ENCODE measurements around the gene GNA15. TPM values are rescaled to one million over a fixed set of nuclear protein-coding genes. Genes with fewer than 3 reads are reported as not detected.

GNA15 gene
- polyA plus RNA-seq, 3 donors: 38.7 to 45.0 (median 41.3) TPM

DNA sequence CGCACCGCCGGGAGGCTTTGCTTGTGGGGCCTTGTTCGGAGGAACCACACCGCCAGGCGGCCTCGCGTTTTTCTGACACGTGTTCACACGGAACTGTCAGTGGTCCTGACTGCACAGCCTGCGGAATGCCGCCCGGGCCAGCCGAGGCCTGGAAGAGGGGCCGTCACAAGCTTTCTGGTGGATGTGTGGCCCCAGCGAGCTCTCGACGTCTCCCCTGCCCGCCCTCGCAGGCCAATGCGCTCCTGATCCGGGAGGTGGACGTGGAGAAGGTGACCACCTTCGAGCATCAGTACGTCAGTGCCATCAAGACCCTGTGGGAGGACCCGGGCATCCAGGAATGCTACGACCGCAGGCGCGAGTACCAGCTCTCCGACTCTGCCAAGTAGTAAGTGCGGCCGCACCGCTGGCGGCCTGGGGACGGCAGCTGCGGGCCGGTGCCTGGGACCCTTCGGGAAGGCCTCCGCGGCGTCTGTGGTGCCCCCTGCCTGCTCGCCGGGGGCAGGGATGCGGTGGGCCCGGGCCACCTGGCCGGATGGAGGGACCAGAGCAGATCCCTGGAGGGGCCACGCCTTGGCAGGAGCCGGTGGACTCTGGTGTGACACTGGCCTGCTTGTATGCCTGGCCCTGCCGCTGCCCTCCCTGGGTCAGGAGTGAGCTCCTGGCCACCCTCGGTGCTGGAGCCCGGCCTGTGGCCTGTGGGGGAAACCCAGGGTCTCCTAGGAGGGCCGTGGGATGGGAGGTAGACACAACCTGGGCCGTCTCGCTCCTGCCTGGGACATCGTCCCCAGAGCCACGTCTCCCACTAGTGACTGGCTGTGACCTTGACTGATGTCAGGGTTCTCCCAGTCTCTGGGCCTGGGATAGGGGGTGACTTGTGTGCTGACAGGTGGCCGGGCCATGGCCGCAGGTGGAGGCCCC lies 22.5 kb upstream of the GNA15 start:
- Mint-ChIP-seq H3K27ac (peak overlapping the region in 1 of 7 donors; percentile 20), H3K9me3 (peaks cover 0 to 4% (median 0%) of the 10 kb centered on the region in 7 donors), H3K27me3 (ENCODE audit: low read depth in 3 of 3) (peaks cover 0 to 13% (median 3%) of the 10 kb centered on the region in 3 donors), H3K4me1 (peaks cover 2% of the 10 kb centered on the region), H3K4me3 (no peak overlapping the region), H3K36me3 (no peaks in the 10 kb centered on the region)
- DNase-seq: no peak
- Histone ChIP-seq H2AFZ (ENCODE audit: insufficient read depth, low read depth, low read length, poor library complexity, severe bottlenecking) (no peak overlapping the region), H4K20me1 (ENCODE audit: insufficient read depth, low read length) (peaks cover 10% of the 10 kb centered on the region), H3K27ac (ENCODE audit: low read depth in 1 of 2, low read length in 2 of 2) (no peak overlapping the region), H3K4me2 (replicated peaks; ENCODE audit: extremely low read depth, low read length, poor library complexity, severe bottlenecking) (no peak overlapping the region), H3K4me1 (ENCODE audit: control insufficient read depth in 1 of 2, insufficient read depth in 2 of 2, low read length in 2 of 2) (no peaks in the 10 kb centered on the region), H3K9ac (ENCODE audit: insufficient read depth, low read length, poor library complexity, severe bottlenecking) (no peak overlapping the region), H3K36me3 (replicated peaks in 1 of 2; ENCODE audit: control insufficient read depth in 1 of 2, insufficient read depth in 2 of 2, low read length in 2 of 2) (no peaks in the 10 kb centered on the region), H3K79me2 (ENCODE audit: insufficient read depth, low read length) (no peaks in the 10 kb centered on the region), H3K4me3 (replicated peaks in 1 of 3; ENCODE audit: low read depth in 2 of 3, low read length in 3 of 3) (no peak overlapping the region), H3K9me3 (replicated peaks in 1 of 2; ENCODE audit: control insufficient read depth in 1 of 2, insufficient read depth in 1 of 2, low read length in 2 of 2) (no peaks in the 10 kb centered on the region), H3K27me3 (ENCODE audit: control insufficient read depth in 2 of 2, insufficient read depth in 2 of 2, low read length in 2 of 2) (no peaks in the 10 kb centered on the region)
- TF ChIP-seq, protein P1, sequence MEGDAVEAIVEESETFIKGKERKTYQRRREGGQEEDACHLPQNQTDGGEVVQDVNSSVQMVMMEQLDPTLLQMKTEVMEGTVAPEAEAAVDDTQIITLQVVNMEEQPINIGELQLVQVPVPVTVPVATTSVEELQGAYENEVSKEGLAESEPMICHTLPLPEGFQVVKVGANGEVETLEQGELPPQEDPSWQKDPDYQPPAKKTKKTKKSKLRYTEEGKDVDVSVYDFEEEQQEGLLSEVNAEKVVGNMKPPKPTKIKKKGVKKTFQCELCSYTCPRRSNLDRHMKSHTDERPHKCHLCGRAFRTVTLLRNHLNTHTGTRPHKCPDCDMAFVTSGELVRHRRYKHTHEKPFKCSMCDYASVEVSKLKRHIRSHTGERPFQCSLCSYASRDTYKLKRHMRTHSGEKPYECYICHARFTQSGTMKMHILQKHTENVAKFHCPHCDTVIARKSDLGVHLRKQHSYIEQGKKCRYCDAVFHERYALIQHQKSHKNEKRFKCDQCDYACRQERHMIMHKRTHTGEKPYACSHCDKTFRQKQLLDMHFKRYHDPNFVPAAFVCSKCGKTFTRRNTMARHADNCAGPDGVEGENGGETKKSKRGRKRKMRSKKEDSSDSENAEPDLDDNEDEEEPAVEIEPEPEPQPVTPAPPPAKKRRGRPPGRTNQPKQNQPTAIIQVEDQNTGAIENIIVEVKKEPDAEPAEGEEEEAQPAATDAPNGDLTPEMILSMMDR (IDR thresholded peaks at IDR 0.05): no peak
- WGBS (ENCODE audit: insufficient coverage): 94% methylated on average over 56 of the region's 59 CpGs
- intact Hi-C loops (cut with micrococcal nuclease): no loop called here

DNA sequence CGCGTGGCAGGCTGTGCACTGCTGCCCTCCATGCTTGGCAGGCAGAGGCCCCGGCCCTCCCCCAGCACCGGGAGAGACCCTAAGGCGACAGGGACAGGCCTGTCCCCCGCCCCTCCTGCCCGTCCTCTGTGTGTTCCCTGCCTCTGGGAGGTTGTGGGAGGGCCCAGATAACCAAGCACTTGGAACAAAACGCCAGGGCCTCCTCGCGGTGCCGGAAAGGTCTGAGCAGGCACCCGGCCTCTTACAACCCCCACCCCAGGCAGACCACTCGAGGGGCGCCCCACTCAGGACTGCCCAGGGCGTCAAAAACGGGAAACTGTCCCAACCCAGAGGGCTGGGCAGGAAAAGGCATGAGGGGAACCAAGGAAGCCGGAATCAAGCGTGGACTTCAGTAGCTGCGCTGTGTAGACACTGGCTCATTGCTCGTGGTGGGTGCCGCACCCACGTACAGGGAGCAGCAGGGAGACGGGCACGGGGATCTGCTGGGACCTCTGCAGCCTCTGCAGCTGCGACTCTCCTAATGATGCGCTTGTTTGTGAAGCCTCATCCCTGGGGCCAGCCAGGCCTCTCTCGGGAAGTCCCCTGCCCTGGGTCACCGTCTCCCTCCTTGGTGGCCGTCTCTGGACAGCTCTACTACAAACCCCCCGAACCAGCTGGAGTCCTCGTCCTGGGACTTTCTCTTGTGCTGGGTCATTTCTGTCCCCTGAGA lies 21.7 kb upstream of the GNA15 start:
- H2AFZ ChIP-seq (ENCODE audit: insufficient read depth, low read depth, low read length, poor library complexity, severe bottlenecking): no peak overlapping the region
- no peak for DNase-seq
- intact Hi-C loops (cut with micrococcal nuclease): no loop called here
- Mint-ChIP-seq H3K27me3 (ENCODE audit: low read depth in 3 of 3) (peaks cover 0 to 10% (median 4%) of the 10 kb centered on the region in 3 donors), H3K9me3 (peaks cover 0 to 2% (median 0%) of the 10 kb centered on the region in 7 donors), H3K36me3 (no peaks in the 10 kb centered on the region), H3K4me1 (no peaks in the 10 kb centered on the region), H3K4me3 (no peak overlapping the region), H3K27ac (no peak overlapping the region)
- TF ChIP-seq, protein P1 (IDR thresholded peaks at IDR 0.05): no peak
- H3K79me2 ChIP-seq (ENCODE audit: insufficient read depth, low read length): no peaks in the 10 kb centered on the region
- no peak overlapping the region for H3K4me2 ChIP-seq (replicated peaks; ENCODE audit: extremely low read depth, low read length, poor library complexity, severe bottlenecking)
- no peaks in the 10 kb centered on the region for H3K27me3 ChIP-seq (ENCODE audit: control insufficient read depth in 2 of 2, insufficient read depth in 2 of 2, low read length in 2 of 2)
- H4K20me1 ChIP-seq (ENCODE audit: insufficient read depth, low read length): peaks cover 2% of the 10 kb centered on the region
- no peaks in the 10 kb centered on the region for H3K9me3 ChIP-seq (replicated peaks in 1 of 2; ENCODE audit: control insufficient read depth in 1 of 2, insufficient read depth in 1 of 2, low read length in 2 of 2)
- no peaks in the 10 kb centered on the region for H3K36me3 ChIP-seq (replicated peaks in 1 of 2; ENCODE audit: control insufficient read depth in 1 of 2, insufficient read depth in 2 of 2, low read length in 2 of 2)
- no peak overlapping the region for H3K27ac ChIP-seq (ENCODE audit: low read depth in 1 of 2, low read length in 2 of 2)
- 87% methylated on average over 24 of the region's 31 CpGs for WGBS (ENCODE audit: insufficient coverage)
- H3K4me1 ChIP-seq (ENCODE audit: control insufficient read depth in 1 of 2, insufficient read depth in 2 of 2, low read length in 2 of 2): no peaks in the 10 kb centered on the region
- no peak overlapping the region for H3K4me3 ChIP-seq (replicated peaks in 1 of 3; ENCODE audit: low read depth in 2 of 3, low read length in 3 of 3)
- H3K9ac ChIP-seq (ENCODE audit: insufficient read depth, low read length, poor library complexity, severe bottlenecking): no peak overlapping the region
